ENCODE measurements around the gene CCDC187. TPM values are rescaled to one million over a fixed set of nuclear protein-coding genes. Genes with fewer than 3 reads are reported as not detected.

The CCDC187 gene
- total and polyA plus RNA-seq, 2 of the 13 experiments (the other 11 are each of a cell fraction or from before 2014, with no cell fraction given) = 0.03 to 0.13 TPM

GRCh38 chr9:136297016-136297691 is 6.7 kb downstream of the CCDC187 start (continued):
- TF ChIP-seq HMG20B (CRISPR knock-in tag; conservative IDR thresholded peaks at IDR 0.05) (no peak), ZNF558 (CRISPR knock-in tag; IDR thresholded peaks at IDR 0.05; ENCODE audit: borderline replicate concordance) (no peak), ZNF547 (CRISPR knock-in tag; IDR thresholded peaks at IDR 0.05) (no peak), BCL3 (CRISPR knock-in tag; IDR thresholded peaks at IDR 0.05) (no peak), NFKBIZ (CRISPR knock-in tag; IDR thresholded peaks at IDR 0.05) (no peak), IRX3 (CRISPR knock-in tag; IDR thresholded peaks at IDR 0.05; ENCODE audit: borderline replicate concordance, low read depth) (no peak; the same call in 1 of the 2 replicates), NRL (CRISPR knock-in tag; IDR thresholded peaks at IDR 0.05; ENCODE audit: borderline replicate concordance) (peak; percentile 76; the same call in 1 of the 2 replicates), ZNF720 (CRISPR knock-in tag; IDR thresholded peaks at IDR 0.05) (no peak), POLR2AphosphoS5 (IDR thresholded peaks at IDR 0.05; ENCODE audit: low read depth, low read length) (no peak), EHMT2 (IDR thresholded peaks at IDR 0.05; ENCODE audit: borderline replicate concordance, low read depth, low read length) (no peak), TCF7L2 (IDR thresholded peaks at IDR 0.05; ENCODE audit: low read depth, low read length) (no peak), PAWR (CRISPR knock-in tag; IDR thresholded peaks at IDR 0.05; ENCODE audit: borderline replicate concordance) (no peak), ZKSCAN5 (CRISPR knock-in tag; IDR thresholded peaks at IDR 0.05) (no peak), SALL1 (CRISPR knock-in tag; IDR thresholded peaks at IDR 0.05) (peak; percentile 56), ATF6 (CRISPR knock-in tag; conservative IDR thresholded peaks at IDR 0.05) (no peak), MAF1 (CRISPR knock-in tag; IDR thresholded peaks at IDR 0.05; ENCODE audit: borderline replicate concordance) (no peak), ZFP37 (CRISPR knock-in tag; IDR thresholded peaks at IDR 0.05; ENCODE audit: borderline replicate concordance) (no peak), ZGPAT (CRISPR knock-in tag; IDR thresholded peaks at IDR 0.05) (no peak), ZNF33A (CRISPR knock-in tag; IDR thresholded peaks at IDR 0.05; ENCODE audit: borderline replicate concordance) (no peak), FOXA3 (CRISPR knock-in tag; IDR thresholded peaks at IDR 0.05) (peak; percentile 52), SAFB2 (CRISPR knock-in tag; IDR thresholded peaks at IDR 0.05; ENCODE audit: borderline replicate concordance, low read depth) (no peak), ASH2L (IDR thresholded peaks at IDR 0.05; ENCODE audit: insufficient read length, low read depth, low read length) (no peak), ZNF546 (CRISPR knock-in tag; conservative IDR thresholded peaks at IDR 0.05) (no peak), ZNF331 (CRISPR knock-in tag; IDR thresholded peaks at IDR 0.05) (0 out of 2 replicates have a peak, but pooled peaks have one; percentile 54), KMT2A (CRISPR knock-in tag; IDR thresholded peaks at IDR 0.05) (no peak)
- TF ChIP-seq, protein P1, sequence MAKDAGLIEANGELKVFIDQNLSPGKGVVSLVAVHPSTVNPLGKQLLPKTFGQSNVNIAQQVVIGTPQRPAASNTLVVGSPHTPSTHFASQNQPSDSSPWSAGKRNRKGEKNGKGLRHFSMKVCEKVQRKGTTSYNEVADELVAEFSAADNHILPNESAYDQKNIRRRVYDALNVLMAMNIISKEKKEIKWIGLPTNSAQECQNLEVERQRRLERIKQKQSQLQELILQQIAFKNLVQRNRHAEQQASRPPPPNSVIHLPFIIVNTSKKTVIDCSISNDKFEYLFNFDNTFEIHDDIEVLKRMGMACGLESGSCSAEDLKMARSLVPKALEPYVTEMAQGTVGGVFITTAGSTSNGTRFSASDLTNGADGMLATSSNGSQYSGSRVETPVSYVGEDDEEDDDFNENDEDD (CRISPR knock-in tag; IDR thresholded peaks at IDR 0.05; ENCODE audit: borderline replicate concordance) = no peak
